HG03378 (cell line): Measurements from ENCODE around the gene BRD2.

Source experiments
- ATAC-seq: cut with Tn5 transposase; IDR thresholded peaks from one replicate; pipeline ENCODE4 v1.9.1; 2021; ENCODE audit warnings: mild to moderate bottlenecking, moderate library complexity; ENCODE audit not compliant: unreplicated experiment

Gene BRD2

DNA sequence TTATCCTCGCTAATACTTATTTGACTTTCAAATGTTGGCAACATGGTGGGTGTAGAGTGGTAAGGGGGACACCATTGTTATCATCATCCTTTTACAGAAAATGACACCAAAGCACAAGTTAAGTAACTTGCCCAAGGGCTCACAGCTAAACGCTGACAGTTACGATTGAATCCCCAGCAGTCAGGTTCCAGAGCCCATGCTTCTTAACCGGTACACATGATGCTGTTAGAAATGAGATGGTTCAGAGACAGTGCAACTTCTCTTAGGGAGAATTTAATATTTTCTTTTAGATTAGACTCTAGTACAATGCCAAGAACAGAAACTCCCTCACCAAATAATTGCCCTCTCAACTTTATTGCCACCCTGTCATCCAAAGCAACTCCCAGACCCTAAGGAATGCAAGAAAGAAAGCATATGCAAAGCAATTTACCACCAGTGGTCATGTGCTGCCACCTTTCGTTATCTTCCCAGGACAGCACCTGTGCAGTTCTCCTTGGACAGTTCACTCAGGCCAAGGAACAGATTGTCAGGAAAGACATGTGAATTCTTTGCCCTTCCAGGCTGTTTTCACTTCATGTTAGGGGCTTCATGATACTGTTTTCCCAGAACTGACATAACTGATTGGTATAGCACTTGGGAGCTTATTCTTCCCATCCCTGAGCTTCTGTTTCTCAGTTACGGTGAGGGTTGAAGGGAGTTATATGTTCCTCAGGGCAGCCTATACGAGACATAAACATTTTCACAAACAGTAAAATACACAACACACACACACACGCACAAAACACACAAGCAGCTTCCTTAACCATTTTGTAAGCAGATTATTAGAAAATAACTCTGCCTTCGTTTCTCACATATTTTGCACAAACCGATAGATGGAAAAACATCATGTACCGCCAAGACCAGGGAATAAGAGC, 20.6 kb upstream of the BRD2 start:
- no peak for ATAC-seq

DNA sequence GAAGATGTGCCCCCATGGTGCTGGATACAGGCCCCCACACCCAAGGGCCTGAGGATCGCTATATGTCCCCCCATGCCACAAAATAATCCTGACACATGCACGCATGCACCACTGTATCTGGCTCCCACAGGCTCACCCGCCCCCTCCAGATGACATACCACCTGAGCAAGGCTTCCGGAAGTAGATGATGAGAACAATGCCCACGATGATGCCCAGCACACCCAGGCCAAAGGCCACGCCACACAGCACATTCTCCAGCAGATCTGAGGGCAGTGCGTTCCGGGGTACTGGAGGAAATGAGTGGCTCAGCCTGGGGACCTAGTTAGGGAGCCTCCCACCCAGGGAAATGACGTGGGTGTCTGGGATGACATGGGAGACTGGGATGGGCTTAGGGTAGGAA, 19.3 kb upstream of the BRD2 start:
- ATAC-seq = no peak

DNA sequence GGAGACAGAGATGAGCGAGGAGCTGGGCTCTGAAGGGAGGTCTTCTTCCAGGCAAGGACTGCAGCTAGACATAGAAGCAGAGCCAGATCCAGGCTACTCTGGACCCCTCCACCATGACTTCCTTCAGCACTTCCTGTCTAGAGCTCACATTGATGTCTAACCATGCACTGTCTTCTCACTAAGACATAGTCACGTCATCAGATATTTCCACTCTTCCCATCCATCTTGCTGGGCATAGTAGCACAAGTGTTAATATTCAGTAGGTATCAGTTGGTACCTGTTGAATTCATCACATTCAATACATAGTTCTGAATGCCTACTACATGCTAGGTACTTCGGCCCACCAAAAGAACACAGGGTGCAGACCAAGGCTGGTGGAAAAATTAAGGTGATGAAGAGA, 18.4 kb upstream of the BRD2 start:
- ATAC-seq = no peak

- ATAC-seq = no peak
These were observed 17.9 kb upstream of the BRD2 start for GRCh38 chr6:32950449-32950848.

- peak; percentile 83 for ATAC-seq
These were observed 15.3 kb upstream of the BRD2 start, which contains the start of gene HLA-DMA for GRCh38 chr6:32952817-32953739. Gene HLA-DMA (minus strand): TSS chr6:32953097. CDS start chr6:32953036, 61 bp downstream.

DNA sequence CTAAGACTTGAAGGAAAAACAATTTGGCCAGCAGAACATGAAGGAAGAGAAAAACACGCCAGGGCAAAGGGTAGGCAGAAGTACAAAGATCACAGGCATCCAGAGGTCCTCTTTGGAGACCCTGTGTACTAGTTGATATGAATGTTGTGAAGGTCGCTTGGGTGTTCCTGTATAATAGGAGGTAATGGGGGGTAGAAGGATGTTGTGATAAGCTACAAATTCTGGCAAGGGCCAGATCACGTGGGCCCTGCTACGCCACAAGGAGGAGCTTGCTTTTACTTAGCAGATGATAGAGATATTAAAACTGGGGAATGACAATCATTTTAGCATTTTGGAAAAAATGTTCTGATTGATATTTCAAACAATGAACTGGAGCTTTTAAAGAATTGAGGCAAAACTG, 14.6 kb upstream of the BRD2 start:
- ATAC-seq = no peak

GRCh38 chr6:32954267-32954666, 14.1 kb upstream of the BRD2 start:
- ATAC-seq = no peak

DNA sequence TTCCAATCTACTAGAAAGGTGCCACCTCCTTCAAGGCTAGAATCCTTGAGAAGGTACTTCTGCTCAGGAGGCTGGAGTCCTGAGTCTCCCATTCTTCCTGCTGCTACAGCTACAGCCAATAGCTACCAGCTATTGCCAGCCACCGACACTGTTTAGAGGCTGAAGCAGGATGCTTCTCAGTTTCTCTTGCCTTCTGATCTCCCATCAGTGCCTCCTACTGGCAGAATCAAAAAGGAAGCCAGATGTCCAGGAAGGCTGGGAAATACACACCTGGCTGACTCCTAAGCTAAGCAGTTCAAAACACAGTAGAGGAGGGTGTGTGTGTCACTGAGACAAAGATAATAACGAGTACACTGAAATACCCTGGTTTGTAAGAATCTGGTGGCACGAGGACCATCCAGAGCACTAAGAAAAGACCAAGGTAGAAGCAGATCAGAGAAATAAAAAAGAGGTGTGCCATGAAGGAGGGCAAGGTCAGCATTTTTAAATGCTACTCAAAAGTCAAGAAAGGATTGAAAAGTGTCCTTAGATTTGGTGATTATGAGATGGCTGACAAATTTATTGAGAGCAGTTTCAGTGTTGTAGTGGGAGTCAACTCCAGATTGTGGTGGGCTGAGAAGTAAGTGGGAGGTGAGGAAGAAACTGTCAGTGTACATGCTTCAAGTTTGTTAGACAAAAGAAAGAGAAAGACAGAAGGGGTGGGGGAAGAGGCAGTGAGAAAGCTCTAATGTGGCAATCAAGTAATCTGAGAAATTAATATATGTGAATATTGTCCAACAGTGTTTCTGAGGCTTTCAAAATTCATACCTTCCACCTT, 13.2 kb upstream of the BRD2 start:
- no peak for ATAC-seq

DNA sequence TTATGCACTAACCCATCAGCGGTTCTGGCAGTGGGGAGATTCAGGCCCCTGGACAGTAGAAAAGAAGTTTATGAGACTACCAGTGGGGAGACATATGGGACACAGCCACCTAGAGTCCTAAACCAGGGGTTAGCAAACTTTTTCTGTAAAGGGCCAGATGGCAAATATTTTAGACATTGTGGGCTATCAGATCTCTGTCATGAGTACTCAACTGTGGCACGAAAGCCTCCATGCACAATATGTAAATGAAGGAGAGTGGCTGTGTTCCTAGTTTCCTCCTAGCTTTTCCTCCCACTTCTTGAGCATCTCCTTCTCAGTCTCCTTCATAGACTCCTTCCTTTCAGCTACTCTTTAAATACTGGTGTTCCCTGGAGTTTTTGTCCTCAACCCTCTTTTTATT, 12.2 kb upstream of the BRD2 start:
- ATAC-seq = no peak

DNA sequence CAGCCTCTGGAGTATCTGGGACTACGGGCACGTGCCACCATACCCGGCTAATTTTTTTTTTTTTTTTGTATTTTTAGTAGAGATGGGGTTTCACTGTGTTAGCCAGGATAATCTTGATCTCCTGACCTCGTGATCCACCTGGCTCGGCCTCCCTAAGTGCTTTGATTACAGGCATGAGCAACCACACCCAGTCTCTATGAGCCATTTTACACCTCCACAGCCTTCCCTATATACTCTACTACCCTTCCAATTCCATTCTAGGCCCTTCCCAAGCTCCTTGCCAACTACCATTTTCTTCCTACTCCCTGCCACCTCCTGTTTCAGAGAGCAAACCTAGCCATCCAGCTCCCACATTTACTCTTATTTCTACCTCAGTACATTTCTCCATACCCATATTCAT, 7.8 kb upstream of the BRD2 start:
- ATAC-seq = no peak

DNA sequence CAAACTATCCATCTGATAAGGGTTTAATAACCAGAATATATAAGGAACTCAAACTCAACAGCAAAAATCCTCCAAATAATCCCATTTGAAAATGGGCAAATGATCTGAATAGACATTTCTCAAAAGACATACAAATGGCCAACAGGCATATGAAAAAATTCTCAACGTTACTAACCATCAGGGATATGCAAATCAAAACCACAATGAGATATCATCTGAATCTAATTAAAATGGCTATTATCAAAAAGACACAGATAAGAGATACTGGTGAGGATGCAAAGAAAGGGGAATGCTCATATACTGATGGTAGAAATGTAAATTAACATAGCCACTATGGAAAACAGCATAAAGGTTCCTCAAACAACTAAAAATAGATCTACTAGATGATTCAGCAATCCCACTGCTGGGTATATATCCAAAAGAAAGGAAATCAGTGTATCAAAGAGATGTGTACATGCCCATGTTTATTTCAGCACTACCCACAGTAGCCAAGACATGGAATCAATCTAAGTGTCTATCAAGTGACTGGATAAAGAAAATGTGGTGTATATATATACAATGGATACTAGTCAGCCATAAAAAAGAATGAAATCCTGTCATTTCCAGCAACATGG, 6.1 kb upstream of the BRD2 start:
- ATAC-seq = no peak

- no peak for ATAC-seq
These were observed 4.5 kb upstream of the BRD2 start for GRCh38 chr6:32963866-32964265.

DNA sequence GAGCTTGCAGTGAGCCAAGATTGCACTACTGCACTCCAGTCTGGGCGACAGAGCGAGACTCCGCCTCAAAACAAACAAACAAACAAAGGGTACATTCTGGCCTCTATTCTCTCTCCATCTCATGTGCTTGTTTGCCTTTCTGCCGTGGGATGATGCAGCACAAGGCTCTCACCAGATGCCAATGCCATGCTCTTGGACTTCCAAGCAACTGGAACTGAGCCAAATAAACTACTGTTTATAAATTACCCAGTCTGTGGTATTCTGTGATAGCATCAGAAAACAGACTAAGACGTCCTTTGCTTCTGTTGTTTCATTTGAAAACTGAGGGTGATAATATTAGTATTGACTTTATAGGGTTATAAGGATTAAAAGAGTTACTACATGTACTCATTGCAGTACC, 3.6 kb upstream of the BRD2 start:
- ATAC-seq = no peak

- no peak for ATAC-seq
These were observed 973 bp upstream of the BRD2 start for GRCh38 chr6:32967151-32968091.

DNA sequence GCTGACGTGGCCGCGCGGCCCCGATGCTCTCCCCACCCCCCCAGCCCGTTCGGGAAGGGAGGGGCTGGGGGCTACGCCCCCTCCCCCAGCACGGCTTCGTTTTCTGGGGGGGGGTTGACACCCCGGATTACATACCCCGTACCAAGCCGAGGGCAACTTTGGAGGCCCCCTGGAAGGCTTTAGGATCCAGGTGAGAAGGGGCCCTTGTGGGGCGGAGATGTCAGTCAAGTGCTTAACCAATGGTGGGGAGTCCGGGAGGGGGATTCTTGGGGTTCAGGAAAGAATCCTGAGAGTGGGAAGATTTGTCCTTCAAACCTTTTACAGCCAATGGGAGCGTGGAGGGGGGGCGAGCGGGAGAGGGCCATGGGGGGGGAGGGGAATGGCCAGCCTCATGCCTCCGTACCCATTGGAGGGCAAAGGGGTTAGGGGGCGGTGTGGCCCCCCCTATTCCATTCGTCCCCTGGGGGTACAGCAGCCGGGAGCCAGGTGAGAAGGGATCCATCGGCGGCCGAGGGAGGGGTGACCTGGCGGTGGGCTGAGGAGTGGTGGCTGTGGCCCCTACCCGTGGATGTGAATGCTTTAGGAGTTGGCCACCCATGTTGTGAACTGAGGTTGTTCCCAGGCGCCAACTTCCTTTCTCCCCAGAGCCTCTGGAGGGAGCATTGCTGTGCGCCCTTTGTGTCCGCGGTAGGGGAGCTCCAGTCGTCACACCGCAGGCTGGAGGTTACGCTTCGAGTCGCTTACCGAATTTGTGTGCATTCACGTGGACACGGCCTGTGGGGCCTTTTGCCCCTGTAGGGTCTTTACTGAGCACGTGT, 682 bp downstream of the BRD2 start:
- no peak for ATAC-seq

DNA sequence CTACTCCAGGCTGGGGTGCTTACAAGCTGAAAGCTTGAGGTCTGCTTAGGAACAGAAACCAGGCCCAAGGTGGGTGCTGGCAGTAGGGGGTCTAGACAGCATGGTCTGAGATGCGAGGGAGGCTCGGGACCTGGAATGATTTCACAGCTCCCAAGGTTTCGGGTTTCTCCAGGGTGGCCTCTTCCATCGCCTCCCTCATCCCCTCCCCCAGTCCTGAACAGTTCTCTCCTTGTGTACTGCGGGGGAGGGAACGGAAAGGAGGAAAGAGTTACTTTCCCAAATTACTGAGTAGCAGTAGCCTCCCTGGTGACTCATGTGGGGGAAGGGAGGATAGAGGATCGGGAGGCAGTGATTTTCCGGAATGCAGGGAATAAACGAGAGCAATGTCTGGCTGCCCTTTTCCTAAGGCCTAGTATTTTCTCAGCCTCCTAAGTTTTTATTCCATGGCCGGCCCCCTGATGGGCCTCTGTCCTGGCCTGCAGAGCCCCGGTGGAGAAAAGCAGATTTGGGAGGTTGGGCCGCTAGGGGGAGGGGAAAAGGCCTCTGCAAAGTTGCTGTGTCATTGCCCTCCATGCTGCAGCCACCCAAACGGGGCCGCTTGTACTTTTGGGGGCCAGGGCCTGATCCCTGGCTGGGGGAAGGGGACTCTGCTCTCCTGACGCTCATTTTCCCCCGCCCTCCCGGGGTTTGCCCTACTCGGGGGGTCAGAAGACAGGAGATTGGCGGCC, 1.5 kb downstream of the BRD2 start:
- ATAC-seq = no peak

GRCh38 chr6:32970413-32971241, 2.2 kb downstream of the BRD2 start:
- ATAC-seq = no peak
